ENCODE results near the gene CRCP. TPM values are rescaled to one million over a fixed set of nuclear protein-coding genes. Genes with fewer than 3 reads are reported as not detected.

The CRCP gene
- total and polyA plus RNA-seq, 2 of the 13 experiments (the other 11 are each of a cell fraction or from before 2014, with no cell fraction given): 22.7 to 31.0 TPM

GRCh38 chr7:66114743-66115649, at the start of gene CRCP (continued):
- TF ChIP-seq ZBTB39 (CRISPR knock-in tag; IDR thresholded peaks at IDR 0.05): no peak
- TF ChIP-seq CAMTA2 (CRISPR knock-in tag; IDR thresholded peaks at IDR 0.05; ENCODE audit: borderline replicate concordance): no peak; the same call in 1 of the 2 replicates
- TF ChIP-seq PBX2 (CRISPR knock-in tag; IDR thresholded peaks at IDR 0.05): no peak
- TF ChIP-seq ZNF343 (CRISPR knock-in tag; IDR thresholded peaks at IDR 0.05): peak; percentile 88
- no peak for TF ChIP-seq ATF6 (CRISPR knock-in tag; conservative IDR thresholded peaks at IDR 0.05)
- peak; percentile 54; the same call in 1 of the 2 replicates for TF ChIP-seq ZNF691 (CRISPR knock-in tag; IDR thresholded peaks at IDR 0.05; ENCODE audit: borderline replicate concordance, low read depth)
- peak; percentile 27; the same call in 1 of the 2 replicates for TF ChIP-seq NKX3-1 (CRISPR knock-in tag; IDR thresholded peaks at IDR 0.05)
- peak; percentile 83; the same call in 1 of the 2 replicates for TF ChIP-seq ZNF431 (CRISPR knock-in tag; IDR thresholded peaks at IDR 0.05; ENCODE audit: borderline replicate concordance, low read depth)
- peak; percentile 62; the same call in 1 of the 2 replicates for TF ChIP-seq CSRNP1 (CRISPR knock-in tag; IDR thresholded peaks at IDR 0.05)
- TF ChIP-seq ZNF816 (CRISPR knock-in tag; IDR thresholded peaks at IDR 0.05; ENCODE audit: borderline replicate concordance): no peak
- TF ChIP-seq RBM22 (optimal IDR thresholded peaks at IDR 0.05; ENCODE audit: low read length): no peak
- peak; percentile 50 to 77; a peak in 3 of 4 replicates for TF ChIP-seq HMGXB4 (CRISPR knock-in tag; IDR thresholded peaks at IDR 0.05; ENCODE audit: borderline replicate concordance in 1 of 2, low read depth in 1 of 2)
- TF ChIP-seq ZNF20 (CRISPR knock-in tag; IDR thresholded peaks at IDR 0.05): 0 out of 2 replicates have a peak, but pooled peaks have one; percentile 51
- no peak for TF ChIP-seq MED13 (CRISPR knock-in tag; IDR thresholded peaks at IDR 0.05)
- no peak; the same call in 1 of the 2 replicates for TF ChIP-seq ZNF121 (CRISPR knock-in tag; IDR thresholded peaks at IDR 0.05)
- peak; percentile 86 to 88; a peak in 3 of 4 replicates for TF ChIP-seq KLF16 (CRISPR knock-in tag; IDR thresholded peaks at IDR 0.05)
- no peak for TF ChIP-seq NBN (conservative IDR thresholded peaks at IDR 0.05)

Measured in HepG2 (cell line).